GM21367 (cell line): ENCODE data around the gene CIRBP.
"Not testable (repeated sequence)": the region's sequence is repeated elsewhere in the genome, so short reads cannot be mapped to it uniquely, and the experiment has no call there.

ENCODE experiments used
- ATAC-seq: cut with Tn5 transposase; IDR thresholded peaks from one replicate; pipeline ENCODE4 v1.9.1; 2021; ENCODE audit not compliant: unreplicated experiment

Gene CIRBP

GRCh38 chr19:1289686-1290025 is 20.5 kb downstream of the CIRBP start:
- no peak for ATAC-seq

GRCh38 chr19:1290196-1290702 is 21.1 kb downstream of the CIRBP start:
- no peak for ATAC-seq

GRCh38 chr19:1290703-1291651 is 21.8 kb downstream of the CIRBP start:
- ATAC-seq, result no peak

DNA sequence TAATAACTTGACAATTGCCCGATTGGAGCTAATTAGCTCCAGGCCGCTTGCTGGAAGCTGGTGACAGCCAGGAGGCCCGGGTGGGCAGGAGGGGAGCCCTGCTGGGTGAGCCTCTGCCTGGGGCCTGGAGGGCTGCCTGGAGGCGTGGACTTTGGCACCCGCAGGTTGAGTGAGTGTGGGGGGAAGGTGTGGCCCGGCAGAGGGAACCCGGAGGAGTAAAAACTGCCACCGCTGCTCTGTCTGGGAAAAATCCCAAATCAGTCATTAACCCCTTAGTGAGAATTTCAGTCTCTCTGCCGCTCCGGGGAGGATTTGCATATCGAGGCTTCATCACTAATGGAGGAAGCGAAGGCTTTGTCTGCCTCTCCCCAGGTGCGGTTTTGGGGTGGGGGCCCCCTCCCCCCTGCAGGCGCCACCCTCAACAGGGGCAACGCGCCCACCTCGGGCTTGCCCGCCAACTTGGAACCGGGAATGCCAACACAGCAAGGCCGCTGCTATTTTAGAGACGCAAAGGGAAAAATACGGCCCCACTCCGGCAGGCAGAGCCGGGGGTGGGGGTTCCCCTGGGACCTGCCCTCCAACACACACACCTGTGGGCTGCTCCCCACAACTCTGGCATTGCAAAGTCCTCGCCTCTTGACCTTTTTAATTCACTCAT is 22.8 kb downstream of the CIRBP start:
- ATAC-seq, result no peak

- ATAC-seq, result no peak
Observed at GRCh38 chr19:1292419-1293151, 23.5 kb downstream of the CIRBP start.

DNA sequence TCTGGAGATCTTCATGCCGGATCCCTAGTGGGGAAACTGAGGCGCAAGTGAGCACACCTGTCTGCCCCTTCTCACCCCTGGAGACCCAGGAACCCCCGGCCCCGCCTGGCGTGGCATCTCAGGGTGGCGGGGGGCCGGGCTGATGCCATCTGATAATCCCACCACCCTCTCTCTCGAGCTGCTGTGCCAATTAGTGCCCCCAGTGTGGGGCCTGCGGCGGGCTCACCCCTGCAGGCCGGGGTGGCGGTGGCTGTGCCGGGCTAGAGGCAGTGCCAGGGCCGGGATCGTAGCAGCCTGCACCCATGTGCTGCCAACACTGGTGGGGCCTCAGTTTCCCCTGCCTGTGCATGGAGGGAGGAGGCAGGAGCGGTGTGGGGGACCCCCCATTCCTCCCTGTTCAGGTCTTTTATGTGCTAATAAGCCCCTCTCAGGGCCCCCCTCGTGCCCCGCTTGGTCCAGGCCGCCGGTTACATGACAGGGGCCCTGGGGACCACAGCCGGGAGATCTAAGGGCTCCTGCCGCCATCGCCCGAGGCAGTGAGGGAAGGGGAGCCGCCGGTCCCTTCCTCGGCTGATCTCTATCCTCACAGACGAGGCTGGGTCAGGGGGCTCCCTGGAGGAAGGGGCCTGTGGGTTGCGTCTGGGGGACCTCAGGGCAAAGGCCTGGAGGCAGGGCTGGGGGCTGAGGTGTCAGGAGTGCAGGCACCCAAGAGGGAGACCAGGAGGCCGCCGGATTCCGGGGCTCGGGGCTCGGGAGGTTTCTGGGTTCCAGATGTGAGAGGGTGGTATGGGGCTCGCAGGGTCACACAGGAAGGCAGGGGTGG is 24.9 kb downstream of the CIRBP start:
- ATAC-seq, result no peak

DNA sequence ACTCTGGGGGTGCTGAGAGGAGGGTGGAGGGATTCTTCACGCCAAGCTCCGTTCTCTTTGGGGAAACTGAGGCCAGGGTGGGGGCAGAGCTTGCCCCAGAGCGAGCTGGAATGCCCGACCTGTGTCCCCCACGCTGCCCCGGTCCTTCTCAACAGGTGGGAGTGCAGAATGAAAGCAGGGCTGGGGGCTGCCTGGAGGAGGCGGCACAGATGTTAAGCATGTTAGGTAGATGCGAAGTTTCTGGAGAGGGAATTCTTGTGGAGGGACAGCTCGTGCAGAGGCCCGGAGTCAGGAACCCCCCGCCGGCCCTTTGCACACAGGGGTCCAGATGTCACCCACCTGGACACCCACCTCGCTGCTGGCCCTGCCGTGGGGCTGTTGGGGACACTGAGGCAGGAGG is 25.6 kb downstream of the CIRBP start:
- ATAC-seq, result no peak

GRCh38 chr19:1295169-1296012 is 26.3 kb downstream of the CIRBP start:
- no peak for ATAC-seq

- no peak for ATAC-seq
Observed at GRCh38 chr19:1296078-1296477, 26.9 kb downstream of the CIRBP start.

- no peak for ATAC-seq
Observed at GRCh38 chr19:1296575-1297271, 27.6 kb downstream of the CIRBP start.

- ATAC-seq, result no peak
Observed at GRCh38 chr19:1298235-1298634, 29.1 kb downstream of the CIRBP start.

DNA sequence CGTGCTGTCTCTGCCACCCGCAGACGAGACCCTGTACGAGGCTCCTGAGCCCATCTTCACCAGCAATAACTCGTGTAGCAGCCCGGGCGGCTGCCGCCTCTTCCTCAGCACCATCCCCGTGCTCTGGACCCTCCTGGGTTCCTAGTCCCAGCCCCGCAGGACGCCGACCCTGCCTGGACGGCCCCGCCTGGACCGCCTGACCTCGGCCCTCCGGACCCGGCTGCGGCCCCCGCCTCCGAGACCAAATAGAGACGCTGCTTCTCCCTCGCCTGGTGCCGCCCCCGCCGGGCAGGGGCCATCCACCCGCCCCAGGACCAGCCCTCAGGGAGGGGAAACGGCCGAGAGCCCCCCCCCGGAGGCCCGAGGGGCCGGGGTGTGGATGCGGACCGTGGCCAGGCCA is 30.7 kb downstream of the CIRBP start:
- no peak for ATAC-seq

DNA sequence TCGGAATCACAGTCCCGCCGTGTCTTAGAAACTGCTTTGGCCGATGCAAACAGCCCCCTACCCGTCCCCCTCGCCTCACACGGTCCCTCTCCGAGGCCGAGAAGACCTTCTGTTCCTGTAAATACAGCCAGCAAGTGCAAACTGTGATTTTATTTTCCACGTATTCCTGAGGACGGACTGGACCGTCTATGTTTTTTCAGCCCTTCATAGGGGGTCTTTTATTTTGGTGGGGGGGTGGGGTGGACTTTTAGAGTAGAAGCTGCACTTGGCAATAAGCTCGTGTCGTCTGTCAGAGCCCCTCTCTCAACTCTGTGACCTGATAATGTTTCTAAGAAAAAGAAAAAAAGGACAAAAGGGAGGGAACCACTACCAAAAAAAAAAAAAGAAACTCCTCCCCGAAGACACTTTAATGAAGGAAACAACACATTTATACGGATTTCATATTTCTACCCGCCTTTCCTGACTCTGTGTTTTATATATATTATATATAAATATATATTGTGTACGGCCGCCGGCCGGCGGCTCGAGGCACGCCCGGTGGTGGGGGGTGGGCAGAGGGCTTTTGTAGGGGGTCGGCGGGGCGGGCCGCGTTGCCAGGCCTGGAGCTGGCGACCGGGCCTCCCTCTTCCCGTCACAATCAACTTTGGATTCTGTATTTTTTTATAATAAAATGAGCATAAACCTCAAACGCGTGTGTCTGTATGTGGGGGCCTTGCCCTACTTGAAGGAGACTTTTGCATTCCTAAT is 31.8 kb downstream of the CIRBP start:
- no peak for ATAC-seq

- no peak for ATAC-seq
Observed at GRCh38 chr19:1302533-1303239, 33.6 kb downstream of the CIRBP start.

DNA sequence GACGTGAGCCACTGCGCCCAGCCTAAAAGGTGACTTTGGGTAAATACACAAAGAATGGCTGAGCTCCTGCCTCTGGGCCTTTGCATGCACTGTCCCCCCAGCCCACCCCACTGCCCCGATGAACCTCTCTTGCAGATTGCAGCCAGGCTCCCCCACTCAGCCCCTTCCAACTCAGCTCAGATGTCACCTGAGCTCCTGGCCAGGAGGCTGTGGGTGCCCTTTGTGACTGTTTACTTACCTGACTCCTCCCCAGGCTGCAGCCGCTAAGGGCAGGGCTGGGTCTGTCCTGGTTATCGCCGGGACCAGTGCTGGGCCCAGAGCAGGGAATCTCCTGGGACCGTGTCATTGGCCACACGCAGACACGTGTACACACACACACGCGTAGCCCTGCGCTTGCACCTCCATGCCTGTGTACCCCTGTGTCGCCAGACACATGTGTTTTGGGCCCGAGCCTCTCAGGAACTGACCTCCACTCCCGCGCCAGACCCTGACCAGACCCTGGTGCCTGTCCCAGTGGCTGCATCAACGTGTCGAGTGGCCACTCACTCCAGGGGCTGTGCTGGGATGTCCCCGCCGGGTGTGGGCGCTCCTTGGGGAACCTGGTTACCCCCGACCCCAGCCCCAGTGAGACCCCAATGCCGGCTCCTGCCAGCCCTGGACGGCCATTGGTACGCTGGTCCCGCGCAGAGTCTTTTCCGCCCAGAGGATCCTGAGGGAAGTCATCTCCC is 35.2 kb downstream of the CIRBP start:
- ATAC-seq, result no peak

GRCh38 chr19:1305354-1305753 is 36.2 kb downstream of the CIRBP start:
- not testable (repeated sequence) for ATAC-seq

DNA sequence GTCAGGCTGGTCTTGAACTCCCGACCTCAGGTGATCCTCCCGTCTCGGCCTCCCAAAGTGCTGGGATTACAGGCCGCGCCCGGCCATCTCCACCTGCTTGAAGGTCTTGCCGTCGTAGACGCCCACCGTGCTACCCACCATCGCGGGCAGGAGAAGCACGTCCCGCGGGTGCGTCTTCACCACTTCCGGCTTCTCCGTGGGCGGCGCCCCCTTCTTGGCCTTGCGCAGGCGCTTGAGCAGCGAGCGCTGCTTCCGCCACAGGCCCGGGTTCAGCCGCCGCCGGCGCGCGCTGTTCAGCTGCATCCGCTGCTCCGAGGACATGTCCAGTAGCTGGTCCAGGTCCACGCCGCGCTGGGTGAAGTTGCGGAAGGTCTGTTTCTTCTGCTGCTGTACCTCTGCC is 38.2 kb downstream of the CIRBP start:
- ATAC-seq, result no peak
